Fibroblast of pulmonary artery (primary cell): ENCODE data around the gene TRMO.

Experiments used
- DNase-seq: peaks from one replicate; pipeline ENCODE4 v3.0.0-alpha.2; 2010; ENCODE audit warnings: low read depth
- H3K4me3 ChIP-seq: replicated peaks from 2 replicates; pipeline ENCODE4 v1.5.1; 2011; ENCODE audit warnings: low read depth, mild to moderate bottlenecking, control low read depth, low read length, moderate library complexity
- CTCF ChIP-seq: IDR thresholded peaks from 2 replicates; pipeline ENCODE4 v1.5.1; 2011; ENCODE audit warnings: mild to moderate bottlenecking, control low read depth, low read length, inconsistent platforms; ENCODE audit errors: missing control alignments

Gene TRMO

GRCh38 chr9:97895211-97895610, 27.1 kb downstream of the TRMO start:
- no peak overlapping the region for H3K4me3 ChIP-seq
- no peak for TF ChIP-seq CTCF
- no peak for DNase-seq

GRCh38 chr9:97892421-97892820, 29.9 kb downstream of the TRMO start:
- no peak for TF ChIP-seq CTCF

GRCh38 chr9:97891736-97892135, 30.6 kb downstream of the TRMO start:
- no peak for DNase-seq
- no peak overlapping the region for H3K4me3 ChIP-seq
- no peak for TF ChIP-seq CTCF

More at GRCh38 chr9:97892421-97892820, 29.9 kb downstream of the TRMO start:
- no peak for DNase-seq
- no peak overlapping the region for H3K4me3 ChIP-seq

- peak; percentile 67 for TF ChIP-seq CTCF
- no peak for DNase-seq
- H3K4me3 ChIP-seq = no peak overlapping the region
Measured at GRCh38 chr9:97889941-97890887, 32.1 kb downstream of the TRMO start.

GRCh38 chr9:97880336-97880735, 42.0 kb downstream of the TRMO start:
- no peak for TF ChIP-seq CTCF
- H3K4me3 ChIP-seq = no peak overlapping the region
- peak; percentile 51 for DNase-seq

GRCh38 chr9:97876061-97876460, 46.2 kb downstream of the TRMO start:
- H3K4me3 ChIP-seq = no peak overlapping the region
- DNase-seq = no peak

More at GRCh38 chr9:97876061-97876460, 46.2 kb downstream of the TRMO start:
- TF ChIP-seq CTCF = no peak
